Activated CD4-positive, alpha-beta memory T cell treated with anti-CD3 and anti-CD28 coated beads, Interleukin-2, amount 10 ng/mL, durations not matched to agents 7 days and 5 days (primary cell): ENCODE results near the gene SRA1. TPM values are rescaled to one million over a fixed set of nuclear protein-coding genes. Genes with fewer than 3 reads are reported as not detected.
"Not testable (repeated sequence)": the region's sequence is repeated elsewhere in the genome, so short reads cannot be mapped to it uniquely, and the experiment has no call there.

Experiments
- CTCF ChIA-PET: fragments of 350-600 bp; sonication (Branson Sonifier 250); formaldehyde crosslinking; loops from one replicate; lab custom pipeline; 2021; ENCODE audit warnings: antibody characterized with exemption, inconsistent platforms; lab: Charles Lee
- POLR2A ChIA-PET: fragments of 350-600 bp; sonication (Branson Sonifier 250); formaldehyde crosslinking; loops from one replicate; lab custom pipeline; 2021; ENCODE audit warnings: antibody characterized with exemption; lab: Charles Lee
- DNase-seq: peaks from one replicate; pipeline ENCODE4 v3.0.0-alpha.2; 2020
- H3K27ac Mint-ChIP-seq: one replicate; pipeline ENCODE4 v1.8.0; 2021; ENCODE audit warnings: mild to moderate bottlenecking, mixed read lengths
- H3K27me3 Mint-ChIP-seq: one replicate; pipeline ENCODE4 v1.8.0; 2021; ENCODE audit warnings: mixed read lengths
- H3K36me3 Mint-ChIP-seq: one replicate; pipeline ENCODE4 v1.8.0; 2021; ENCODE audit warnings: low read depth, mixed read lengths
- H3K4me1 Mint-ChIP-seq: one replicate; pipeline ENCODE4 v1.8.0; 2021; ENCODE audit warnings: mixed read lengths
- H3K4me3 Mint-ChIP-seq: one replicate; pipeline ENCODE4 v1.8.0; 2021; ENCODE audit warnings: mild to moderate bottlenecking, mixed read lengths
- H3K9me3 Mint-ChIP-seq: one replicate; pipeline ENCODE4 v1.8.0; 2021; ENCODE audit warnings: mixed read lengths
- total RNA-seq, 2 experiments: library from RNA; stranded (reverse); gene quantifications; one replicate each; pipeline ENCODE4 v1.2.3, GENCODE V29; 2021

The SRA1 gene
- total RNA-seq, 2 experiments from 2014 or later: 37.4 to 38.3 TPM

GRCh38 chr5:140590861-140591260 lies 33.6 kb upstream of the SRA1 start:
- POLR2A ChIA-PET: no interaction called here
- CTCF ChIA-PET: interaction anchor here (1.3 kb wide), 1 partner anchor 160 kb away, joined by 3 read pairs; no protein-coding TSS in a partner anchor

GRCh38 chr5:140588311-140589070 lies 31.2 kb upstream of the SRA1 start:
- H3K4me3 Mint-ChIP-seq: no peak overlapping the region
- CTCF ChIA-PET: interaction anchor here (0.6 to 1.0 kb wide), 2 partner anchors 46 to 231 kb away, joined by 3 to 4 read pairs; no protein-coding TSS in a partner anchor
- POLR2A ChIA-PET: no interaction called here
- no peak for DNase-seq
- H3K9me3 Mint-ChIP-seq: no peaks in the 10 kb centered on the region
- no peaks in the 10 kb centered on the region for H3K36me3 Mint-ChIP-seq
- H3K27me3 Mint-ChIP-seq: peaks cover 2% of the 10 kb centered on the region
- no peaks in the 10 kb centered on the region for H3K4me1 Mint-ChIP-seq
- H3K27ac Mint-ChIP-seq: no peak overlapping the region

More at GRCh38 chr5:140590861-140591260, 33.6 kb upstream of the SRA1 start:
- no peak overlapping the region for H3K27ac Mint-ChIP-seq
- H3K4me1 Mint-ChIP-seq: no peaks in the 10 kb centered on the region
- H3K36me3 Mint-ChIP-seq: no peaks in the 10 kb centered on the region
- peaks cover 5% of the 10 kb centered on the region for H3K27me3 Mint-ChIP-seq
- H3K9me3 Mint-ChIP-seq: no peaks in the 10 kb centered on the region
- no peak for DNase-seq
- H3K4me3 Mint-ChIP-seq: no peak overlapping the region

GRCh38 chr5:140587495-140587894 lies 30.2 kb upstream of the SRA1 start:
- Mint-ChIP-seq H3K4me1 (no peaks in the 10 kb centered on the region), H3K9me3 (no peaks in the 10 kb centered on the region), H3K27ac (no peak overlapping the region), H3K4me3 (no peak overlapping the region), H3K27me3 (peaks cover 6% of the 10 kb centered on the region), H3K36me3 (no peaks in the 10 kb centered on the region)
- CTCF ChIA-PET: no interaction called here
- no peak for DNase-seq
- POLR2A ChIA-PET: no interaction called here

DNA sequence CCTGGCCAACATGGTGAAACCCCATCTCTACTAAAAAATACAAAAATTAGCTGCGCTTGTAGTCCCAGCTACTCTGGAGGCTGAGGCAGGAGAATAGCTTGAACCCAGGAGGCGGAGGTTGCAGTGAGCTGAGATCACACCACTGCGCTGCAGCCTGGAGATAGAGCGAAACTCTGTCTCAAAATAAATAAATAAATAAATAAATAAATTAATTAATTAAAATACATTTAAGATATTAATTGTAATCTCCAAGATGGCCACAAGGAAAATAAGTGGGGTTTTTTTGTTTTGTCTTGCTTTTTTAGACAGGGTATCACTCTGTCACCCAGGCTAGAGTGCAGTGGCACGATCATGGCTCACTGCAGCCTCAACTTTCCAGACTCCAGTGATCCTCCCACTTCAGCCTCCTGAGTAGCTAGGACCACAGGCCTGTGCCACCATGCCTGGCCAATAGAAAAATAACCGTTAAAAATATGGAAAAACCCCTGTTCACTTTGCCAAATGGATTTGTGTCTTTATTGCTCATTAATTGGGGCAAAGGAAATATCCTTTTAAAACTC lies 22.0 kb upstream of the SRA1 start:
- peaks cover 16% of the 10 kb centered on the region for H3K27me3 Mint-ChIP-seq
- H3K36me3 Mint-ChIP-seq, DNase-seq, H3K4me1 Mint-ChIP-seq, H3K4me3 Mint-ChIP-seq, H3K27ac Mint-ChIP-seq, H3K9me3 Mint-ChIP-seq: not testable (repeated sequence)
- POLR2A ChIA-PET: interaction anchor here (0.6 to 1.3 kb wide), 2 partner anchors 14 to 543 kb away, joined by 3 read pairs; partner anchors contain the start of gene SLC35A4
- CTCF ChIA-PET: interaction anchor here (0.8 to 2.1 kb wide), 2 partner anchors 14 to 56 kb away, joined by 3 to 5 read pairs; partner anchors contain the start of gene SLC35A4

- CTCF ChIA-PET: no interaction called here
- Mint-ChIP-seq H3K9me3 (no peaks in the 10 kb centered on the region), H3K27me3 (peaks cover 9% of the 10 kb centered on the region), H3K4me1 (no peaks in the 10 kb centered on the region), H3K4me3 (no peak overlapping the region), H3K27ac (no peak overlapping the region), H3K36me3 (no peaks in the 10 kb centered on the region)
- POLR2A ChIA-PET: interaction anchor here (1.1 to 3.1 kb wide), 2 partner anchors 11 to 54 kb away, joined by 3 to 11 read pairs; no protein-coding TSS in a partner anchor
- DNase-seq: no peak
Observed at GRCh38 chr5:140576776-140577201, 19.5 kb upstream of the SRA1 start.

DNA sequence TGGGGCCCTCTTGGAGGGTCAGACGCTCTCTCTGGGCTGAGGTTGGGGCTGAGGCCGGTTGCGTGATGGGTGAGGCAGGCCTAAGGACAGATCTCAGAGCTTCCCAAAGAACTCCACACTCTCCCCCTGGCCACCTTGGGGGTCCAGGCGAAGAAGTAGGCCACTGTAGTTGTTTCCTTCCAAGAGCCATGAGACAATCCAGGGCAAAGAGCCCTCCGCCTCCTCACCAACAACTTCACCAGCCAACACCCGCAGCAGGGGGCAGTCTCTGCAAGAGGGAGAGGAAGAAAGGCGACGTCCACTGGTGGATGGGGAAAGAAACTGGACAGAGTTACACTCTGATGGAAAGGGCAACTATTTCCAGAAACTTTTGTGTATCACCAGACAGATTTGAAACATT lies 18.0 kb upstream of the SRA1 start:
- H3K27me3 Mint-ChIP-seq: peaks cover 1% of the 10 kb centered on the region
- no peak overlapping the region for H3K4me3 Mint-ChIP-seq
- peaks cover 3% of the 10 kb centered on the region for H3K36me3 Mint-ChIP-seq
- H3K9me3 Mint-ChIP-seq: no peaks in the 10 kb centered on the region
- ChIA-PET POLR2A (interaction anchor here (3.1 kb wide), 1 partner anchor 10 kb away, joined by 11 read pairs; no protein-coding TSS in a partner anchor), CTCF (no interaction called here)
- peaks cover under 1% of the 10 kb centered on the region for H3K4me1 Mint-ChIP-seq
- H3K27ac Mint-ChIP-seq: no peak overlapping the region
- no peak for DNase-seq

GRCh38 chr5:140574165-140574564 lies 16.9 kb upstream of the SRA1 start:
- no peak overlapping the region for H3K4me3 Mint-ChIP-seq
- H3K36me3 Mint-ChIP-seq: peaks cover 9% of the 10 kb centered on the region
- POLR2A ChIA-PET: no interaction called here
- DNase-seq: no peak
- peaks cover 10% of the 10 kb centered on the region for H3K4me1 Mint-ChIP-seq
- no peaks in the 10 kb centered on the region for H3K27me3 Mint-ChIP-seq
- H3K9me3 Mint-ChIP-seq: no peaks in the 10 kb centered on the region
- CTCF ChIA-PET: interaction anchor here (1.3 kb wide), 2 partner anchors 27 to 60 kb away, joined by 3 read pairs; partner anchors contain the start of gene EIF4EBP3
- no peak overlapping the region for H3K27ac Mint-ChIP-seq

GRCh38 chr5:140573683-140574082 lies 16.4 kb upstream of the SRA1 start:
- Mint-ChIP-seq H3K27me3 (no peaks in the 10 kb centered on the region), H3K36me3 (peaks cover 13% of the 10 kb centered on the region), H3K4me3 (no peak overlapping the region), H3K4me1 (peaks cover 15% of the 10 kb centered on the region), H3K27ac (no peak overlapping the region), H3K9me3 (no peaks in the 10 kb centered on the region)
- CTCF ChIA-PET: interaction anchor here (1.3 kb wide), 2 partner anchors 26 to 61 kb away, joined by 3 read pairs; partner anchors contain the start of gene EIF4EBP3
- DNase-seq: no peak
- POLR2A ChIA-PET: no interaction called here

GRCh38 chr5:140571105-140571504 lies 13.8 kb upstream of the SRA1 start:
- Mint-ChIP-seq H3K4me1 (peaks cover 40% of the 10 kb centered on the region), H3K27me3 (no peaks in the 10 kb centered on the region), H3K4me3 (no peak overlapping the region), H3K27ac (no peak overlapping the region), H3K36me3 (peaks cover 33% of the 10 kb centered on the region), H3K9me3 (no peaks in the 10 kb centered on the region)
- DNase-seq: no peak
- POLR2A ChIA-PET: interaction anchor here (3.4 to 5.9 kb wide), 2 partner anchors 14 to 24 kb away, joined by 12 to 29 read pairs; partner anchors contain the start of genes EIF4EBP3 and SRA1
- CTCF ChIA-PET: interaction anchor here (0.6 to 1.9 kb wide), 5 partner anchors 12 to 140 kb away, joined by 3 to 12 read pairs (median 3); no protein-coding TSS in a partner anchor

DNA sequence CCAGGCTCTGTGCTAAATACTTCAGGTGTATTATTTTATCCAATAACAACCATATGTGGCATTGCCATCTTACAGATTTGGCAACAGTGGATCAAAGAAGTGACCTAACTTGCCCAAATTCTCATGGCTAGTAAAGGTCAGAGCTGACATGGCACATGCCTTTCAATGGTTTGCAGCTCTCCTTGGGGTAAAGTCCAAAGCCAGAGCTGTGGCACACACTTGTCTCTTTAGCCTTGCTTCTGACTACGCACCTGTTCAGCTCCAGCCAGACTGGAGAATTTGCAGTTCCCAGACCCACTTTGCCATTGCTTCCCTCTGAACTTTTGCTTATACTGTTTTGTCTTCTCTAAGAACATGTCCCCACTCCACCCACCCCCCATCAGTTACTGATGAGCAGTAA lies 13.2 kb upstream of the SRA1 start:
- no peak overlapping the region for H3K4me3 Mint-ChIP-seq
- no peaks in the 10 kb centered on the region for H3K27me3 Mint-ChIP-seq
- no peak for DNase-seq
- POLR2A ChIA-PET: interaction anchor here (3.4 to 5.9 kb wide), 2 partner anchors 13 to 23 kb away, joined by 12 to 29 read pairs; partner anchors contain the start of genes EIF4EBP3 and SRA1
- peaks cover 46% of the 10 kb centered on the region for H3K4me1 Mint-ChIP-seq
- CTCF ChIA-PET: interaction anchor here (0.6 to 1.9 kb wide), 6 partner anchors 65 to 330 kb away, joined by 3 to 12 read pairs (median 4); no protein-coding TSS in a partner anchor
- H3K27ac Mint-ChIP-seq: peak overlapping the region; percentile 93
- peaks cover 37% of the 10 kb centered on the region for H3K36me3 Mint-ChIP-seq
- no peaks in the 10 kb centered on the region for H3K9me3 Mint-ChIP-seq

- no peaks in the 10 kb centered on the region for H3K9me3 Mint-ChIP-seq
- CTCF ChIA-PET: interaction anchor here (0.8 to 1.9 kb wide), 8 partner anchors 22 to 330 kb away, joined by 3 to 12 read pairs (median 5); partner anchors contain the start of genes CD14 and EIF4EBP3
- H3K36me3 Mint-ChIP-seq: peaks cover 39% of the 10 kb centered on the region
- no peaks in the 10 kb centered on the region for H3K27me3 Mint-ChIP-seq
- peaks cover 50% of the 10 kb centered on the region for H3K4me1 Mint-ChIP-seq
- H3K27ac Mint-ChIP-seq: peak overlapping the region; percentile 93
- H3K4me3 Mint-ChIP-seq: no peak overlapping the region
- POLR2A ChIA-PET: interaction anchor here (1.2 to 5.9 kb wide), 6 partner anchors 13 to 169 kb away, joined by 5 to 29 read pairs (median 9); partner anchors contain the start of genes ANKHD1, EIF4EBP3, HARS1 and HARS2
- no peak for DNase-seq
Observed at GRCh38 chr5:140570058-140570457, 12.8 kb upstream of the SRA1 start.

DNA sequence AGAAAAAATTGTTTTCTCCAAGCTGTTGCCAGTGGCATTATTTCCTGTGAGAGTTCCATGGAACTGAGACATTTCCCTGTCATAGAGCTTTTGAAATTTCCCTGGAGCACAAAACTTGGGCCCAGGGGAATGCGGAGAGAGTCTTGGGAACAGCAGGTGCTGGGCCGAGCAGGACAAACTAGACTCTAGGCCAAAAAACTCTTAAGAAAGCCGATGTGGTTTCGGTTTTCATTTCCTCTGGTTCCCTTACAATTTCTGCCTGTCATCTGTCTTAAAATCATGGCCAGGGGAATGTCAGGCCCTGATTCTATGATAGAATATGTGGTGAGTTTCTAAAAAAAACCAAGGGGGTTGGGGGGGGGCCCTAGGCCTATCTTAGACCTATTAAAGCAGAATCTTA lies 11.9 kb upstream of the SRA1 start:
- H3K9me3 Mint-ChIP-seq: no peaks in the 10 kb centered on the region
- H3K4me3 Mint-ChIP-seq: peak overlapping the region; percentile 67
- peak overlapping the region; percentile 93 for H3K27ac Mint-ChIP-seq
- peaks cover 45% of the 10 kb centered on the region for H3K36me3 Mint-ChIP-seq
- ChIA-PET CTCF (interaction anchor here (0.8 to 1.9 kb wide), 6 partner anchors 22 to 329 kb away, joined by 3 to 12 read pairs (median 6); partner anchors contain the start of genes CD14 and EIF4EBP3), POLR2A (interaction anchor here (1.2 to 5.9 kb wide), 8 partner anchors 10 to 168 kb away, joined by 3 to 29 read pairs (median 6); partner anchors contain the start of genes ANKHD1, EIF4EBP3, HARS1 and HARS2)
- no peaks in the 10 kb centered on the region for H3K27me3 Mint-ChIP-seq
- no peak for DNase-seq
- peaks cover 56% of the 10 kb centered on the region for H3K4me1 Mint-ChIP-seq
